ENCODE measurements around the gene RXRB. TPM values are rescaled to one million over a fixed set of nuclear protein-coding genes. Genes with fewer than 3 reads are reported as not detected.

The RXRB gene
- polyA plus RNA-seq, 3 donors = 4.5 to 74.5 (median 5.1) TPM

- H3K27ac Mint-ChIP-seq = no peak overlapping the region
- no peak overlapping the region for H3K4me3 Mint-ChIP-seq
Measured at GRCh38 chr6:33181141-33181540, 19.3 kb downstream of the RXRB start.

GRCh38 chr6:33178755-33179475, 21.6 kb downstream of the RXRB start:
- peaks cover 3 to 7% of the 10 kb centered on the region in 2 donors for H3K9me3 ChIP-seq (replicated peaks in 1 of 2; ENCODE audit: control insufficient read depth in 1 of 2, insufficient read depth in 1 of 2, low read length in 2 of 2)
- peaks cover 7 to 13% (median 11%) of the 10 kb centered on the region in 3 donors for H3K27me3 Mint-ChIP-seq (ENCODE audit: low read depth in 3 of 3)
- no peak overlapping the region for H3K9ac ChIP-seq (ENCODE audit: insufficient read depth, low read length, poor library complexity, severe bottlenecking)
- 85% methylated on average over 5 of the region's 10 CpGs for WGBS (ENCODE audit: insufficient coverage)
- H3K4me1 Mint-ChIP-seq = peaks cover 8% of the 10 kb centered on the region
- H2AFZ ChIP-seq (ENCODE audit: insufficient read depth, low read depth, low read length, poor library complexity, severe bottlenecking) = no peak overlapping the region
- no peak overlapping the region for H3K4me2 ChIP-seq (replicated peaks; ENCODE audit: extremely low read depth, low read length, poor library complexity, severe bottlenecking)
- H3K27ac ChIP-seq (ENCODE audit: low read depth in 1 of 2, low read length in 2 of 2) = no peak overlapping the region
- no peak overlapping the region for H3K27ac Mint-ChIP-seq
- H3K27me3 ChIP-seq (ENCODE audit: control insufficient read depth in 2 of 2, insufficient read depth in 2 of 2, low read length in 2 of 2) = no peaks in the 10 kb centered on the region
- H3K36me3 ChIP-seq (replicated peaks in 1 of 2; ENCODE audit: control insufficient read depth in 1 of 2, insufficient read depth in 2 of 2, low read length in 2 of 2) = no peaks in the 10 kb centered on the region
- DNase-seq = no peak
- H4K20me1 ChIP-seq (ENCODE audit: insufficient read depth, low read length) = no peaks in the 10 kb centered on the region
- no peak overlapping the region for H3K4me3 ChIP-seq (replicated peaks in 1 of 3; ENCODE audit: low read depth in 2 of 3, low read length in 3 of 3)
- H3K4me1 ChIP-seq (ENCODE audit: control insufficient read depth in 1 of 2, insufficient read depth in 2 of 2, low read length in 2 of 2) = peaks cover 0 to 6% of the 10 kb centered on the region in 2 donors
- intact Hi-C loops (cut with micrococcal nuclease) = no loop called here
- H3K9me3 Mint-ChIP-seq = peaks cover 11 to 19% (median 16%) of the 10 kb centered on the region in 7 donors
- no peak overlapping the region for H3K4me3 Mint-ChIP-seq
- TF ChIP-seq CTCF (IDR thresholded peaks at IDR 0.05) = no peak
- H3K36me3 Mint-ChIP-seq = peaks cover 12 to 13% of the 10 kb centered on the region in 2 donors
- H3K79me2 ChIP-seq (ENCODE audit: insufficient read depth, low read length) = no peaks in the 10 kb centered on the region

More at GRCh38 chr6:33181141-33181540, 19.3 kb downstream of the RXRB start:
- H3K36me3 ChIP-seq (replicated peaks in 1 of 2; ENCODE audit: control insufficient read depth in 1 of 2, insufficient read depth in 2 of 2, low read length in 2 of 2) = no peaks in the 10 kb centered on the region
- Mint-ChIP-seq H3K9me3 (peaks cover 14 to 24% (median 20%) of the 10 kb centered on the region in 7 donors), H3K27me3 (ENCODE audit: low read depth in 3 of 3) (peaks cover 6 to 23% (median 10%) of the 10 kb centered on the region in 3 donors), H3K36me3 (peaks cover 12 to 13% of the 10 kb centered on the region in 2 donors), H3K4me1 (peaks cover 8% of the 10 kb centered on the region)
- H3K4me3 ChIP-seq (replicated peaks in 1 of 3; ENCODE audit: low read depth in 2 of 3, low read length in 3 of 3) = no peak overlapping the region
- DNase-seq = no peak
- no peak overlapping the region for H2AFZ ChIP-seq (ENCODE audit: insufficient read depth, low read depth, low read length, poor library complexity, severe bottlenecking)
- no peak overlapping the region for H3K9ac ChIP-seq (ENCODE audit: insufficient read depth, low read length, poor library complexity, severe bottlenecking)
- H3K27me3 ChIP-seq (ENCODE audit: control insufficient read depth in 2 of 2, insufficient read depth in 2 of 2, low read length in 2 of 2) = peaks cover 0 to 2% of the 10 kb centered on the region in 2 donors
- peaks cover 7% of the 10 kb centered on the region in 2 donors for H3K9me3 ChIP-seq (replicated peaks in 1 of 2; ENCODE audit: control insufficient read depth in 1 of 2, insufficient read depth in 1 of 2, low read length in 2 of 2)
- no peak overlapping the region for H3K4me2 ChIP-seq (replicated peaks; ENCODE audit: extremely low read depth, low read length, poor library complexity, severe bottlenecking)
- intact Hi-C loops (cut with micrococcal nuclease) = no loop called here
- H4K20me1 ChIP-seq (ENCODE audit: insufficient read depth, low read length) = no peaks in the 10 kb centered on the region
- TF ChIP-seq CTCF (IDR thresholded peaks at IDR 0.05) = no peak
- peaks cover 0 to 6% of the 10 kb centered on the region in 2 donors for H3K4me1 ChIP-seq (ENCODE audit: control insufficient read depth in 1 of 2, insufficient read depth in 2 of 2, low read length in 2 of 2)
- no peak overlapping the region for H3K27ac ChIP-seq (ENCODE audit: low read depth in 1 of 2, low read length in 2 of 2)
- no peaks in the 10 kb centered on the region for H3K79me2 ChIP-seq (ENCODE audit: insufficient read depth, low read length)
- 93% methylated on average over 4 of the region's 7 CpGs for WGBS (ENCODE audit: insufficient coverage)
